HG03469 (cell line): ENCODE measurements around the gene ENKD1.
"Not testable (repeated sequence)": the region's sequence is repeated elsewhere in the genome, so short reads cannot be mapped to it uniquely, and the experiment has no call there.

ENCODE experiments used
- ATAC-seq: cut with Tn5 transposase; IDR thresholded peaks from one replicate; pipeline ENCODE4 v1.9.1; 2021; ENCODE audit warnings: mild to moderate bottlenecking, moderate library complexity, moderate number of reproducible peaks; ENCODE audit not compliant: unreplicated experiment

The ENKD1 gene

GRCh38 chr16:67666559-67667452, at the start of gene ENKD1, which contains the start of gene C16orf86:
TSS of gene ENKD1 (minus strand) at chr16:67666750. CDS start at chr16:67666442, 308 bp downstream.
TSS of gene C16orf86 (plus strand) at chr16:67666814. CDS start at chr16:67666971, 157 bp downstream.
- no peak for ATAC-seq

GRCh38 chr16:67716097-67716496, 49.5 kb upstream of the ENKD1 start:
- no peak for ATAC-seq

- no peak for ATAC-seq
These were observed 48.0 kb upstream of the ENKD1 start for GRCh38 chr16:67714522-67714921.

- no peak for ATAC-seq
These were observed 47.2 kb upstream of the ENKD1 start for GRCh38 chr16:67713647-67714273.

GRCh38 chr16:67710607-67711006, 44.1 kb upstream of the ENKD1 start:
- ATAC-seq: no peak

GRCh38 chr16:67709050-67709449, 42.5 kb upstream of the ENKD1 start:
- ATAC-seq: no peak

GRCh38 chr16:67708368-67708771, 41.8 kb upstream of the ENKD1 start:
- no peak for ATAC-seq

GRCh38 chr16:67707790-67708189, 41.2 kb upstream of the ENKD1 start:
- ATAC-seq: no peak

GRCh38 chr16:67707210-67707609, 40.7 kb upstream of the ENKD1 start:
- no peak for ATAC-seq

GRCh38 chr16:67704110-67704509, 37.6 kb upstream of the ENKD1 start:
- no peak for ATAC-seq

- no peak for ATAC-seq
These were observed 37.1 kb upstream of the ENKD1 start for GRCh38 chr16:67703626-67704025.

GRCh38 chr16:67702130-67702529, 35.6 kb upstream of the ENKD1 start:
- no peak for ATAC-seq

- ATAC-seq: no peak
These were observed 34.9 kb upstream of the ENKD1 start for GRCh38 chr16:67701420-67701819.

- ATAC-seq: no peak
These were observed 32.7 kb upstream of the ENKD1 start for GRCh38 chr16:67699265-67699664.

- ATAC-seq: no peak
These were observed 31.1 kb upstream of the ENKD1 start for GRCh38 chr16:67697422-67698185.

- ATAC-seq: no peak
These were observed 28.1 kb upstream of the ENKD1 start for GRCh38 chr16:67694611-67695010.

GRCh38 chr16:67693517-67694285, 27.2 kb upstream of the ENKD1 start:
- ATAC-seq: not testable (repeated sequence)

- no peak for ATAC-seq
These were observed 19.0 kb upstream of the ENKD1 start for GRCh38 chr16:67685388-67686112.

GRCh38 chr16:67683767-67684166, 17.2 kb upstream of the ENKD1 start:
- ATAC-seq: no peak
